Panc1 (cell line): ENCODE data around the gene CEP41.

Source experiments
- CTCF ChIP-seq: fragments of 450-650 bp; IDR thresholded peaks from 2 replicates; pipeline ENCODE4 v1.5.1; 2017; ENCODE audit warnings: mild to moderate bottlenecking
- POLR2AphosphoS5 ChIP-seq: IDR thresholded peaks from 2 replicates; pipeline ENCODE4 v1.6.1; 2012; ENCODE audit warnings: mild to moderate bottlenecking, low read depth, low read length, moderate library complexity
- SIN3A ChIP-seq: IDR thresholded peaks from 2 replicates; pipeline ENCODE4 v1.6.1; 2012; ENCODE audit warnings: low read depth, mild to moderate bottlenecking, low read length, moderate library complexity, borderline replicate concordance; ENCODE audit not compliant: insufficient read depth
- TCF7L2 ChIP-seq: IDR thresholded peaks from 2 replicates; pipeline ENCODE4 v1.6.1; 2011; ENCODE audit warnings: mild to moderate bottlenecking, low read depth, low read length, inconsistent platforms
- TF ChIP-seq, protein P1 (sequence below), 2 experiments: IDR thresholded peaks; 2 replicates each; pipeline ENCODE4 v1.6.1; 2011 to 2012; ENCODE audit warnings: low read depth in 2 of 2, control low read depth in 1 of 2, low read length in 1 of 2, mild to moderate bottlenecking in 1 of 2, moderate library complexity in 1 of 2; ENCODE audit not compliant: insufficient read depth in 1 of 2

DNA sequence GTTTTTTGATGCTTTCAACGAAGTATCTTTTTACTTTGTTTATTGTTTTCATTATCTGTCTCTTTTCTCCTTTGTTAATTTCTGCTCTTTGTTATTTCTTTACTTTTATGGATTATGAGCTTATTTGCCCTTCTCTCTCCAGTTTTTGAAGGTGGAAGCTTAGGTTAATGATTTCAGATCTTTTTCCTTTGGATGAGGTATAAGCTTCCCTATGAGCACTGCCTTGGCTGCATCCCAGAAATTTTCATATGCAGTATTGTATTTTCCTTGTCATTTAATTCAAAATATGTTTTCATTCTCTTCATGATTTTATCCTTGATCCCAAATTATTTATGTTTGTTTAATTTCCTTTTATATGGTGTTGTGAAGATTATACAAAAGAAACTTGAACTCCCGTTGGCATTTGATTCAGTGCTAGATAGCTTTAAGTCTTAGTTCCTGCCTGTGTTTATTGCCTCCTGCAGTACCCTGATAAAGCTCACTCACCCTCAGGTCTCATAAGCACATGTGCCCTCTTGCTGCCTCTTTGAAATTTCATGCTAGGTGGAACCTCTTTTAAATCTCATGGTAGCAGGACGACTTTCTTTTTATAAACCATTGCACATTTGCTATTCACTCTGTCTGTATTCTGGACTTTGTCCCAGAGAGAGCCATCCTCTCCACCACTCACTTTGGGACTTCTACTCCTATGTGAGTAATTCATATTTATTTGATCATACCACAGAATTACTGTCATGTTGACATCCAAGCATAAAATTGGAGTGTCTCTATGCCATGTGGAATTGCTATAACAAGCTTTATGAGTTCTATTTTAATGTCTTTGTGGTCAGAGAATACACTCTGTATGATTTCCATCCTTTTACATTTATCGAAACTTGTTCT is 23.0 kb upstream of the CEP41 start:
- TF ChIP-seq CTCF, result no peak
- no peak for TF ChIP-seq POLR2AphosphoS5
- no peak for TF ChIP-seq SIN3A
- TF ChIP-seq, protein P1, sequence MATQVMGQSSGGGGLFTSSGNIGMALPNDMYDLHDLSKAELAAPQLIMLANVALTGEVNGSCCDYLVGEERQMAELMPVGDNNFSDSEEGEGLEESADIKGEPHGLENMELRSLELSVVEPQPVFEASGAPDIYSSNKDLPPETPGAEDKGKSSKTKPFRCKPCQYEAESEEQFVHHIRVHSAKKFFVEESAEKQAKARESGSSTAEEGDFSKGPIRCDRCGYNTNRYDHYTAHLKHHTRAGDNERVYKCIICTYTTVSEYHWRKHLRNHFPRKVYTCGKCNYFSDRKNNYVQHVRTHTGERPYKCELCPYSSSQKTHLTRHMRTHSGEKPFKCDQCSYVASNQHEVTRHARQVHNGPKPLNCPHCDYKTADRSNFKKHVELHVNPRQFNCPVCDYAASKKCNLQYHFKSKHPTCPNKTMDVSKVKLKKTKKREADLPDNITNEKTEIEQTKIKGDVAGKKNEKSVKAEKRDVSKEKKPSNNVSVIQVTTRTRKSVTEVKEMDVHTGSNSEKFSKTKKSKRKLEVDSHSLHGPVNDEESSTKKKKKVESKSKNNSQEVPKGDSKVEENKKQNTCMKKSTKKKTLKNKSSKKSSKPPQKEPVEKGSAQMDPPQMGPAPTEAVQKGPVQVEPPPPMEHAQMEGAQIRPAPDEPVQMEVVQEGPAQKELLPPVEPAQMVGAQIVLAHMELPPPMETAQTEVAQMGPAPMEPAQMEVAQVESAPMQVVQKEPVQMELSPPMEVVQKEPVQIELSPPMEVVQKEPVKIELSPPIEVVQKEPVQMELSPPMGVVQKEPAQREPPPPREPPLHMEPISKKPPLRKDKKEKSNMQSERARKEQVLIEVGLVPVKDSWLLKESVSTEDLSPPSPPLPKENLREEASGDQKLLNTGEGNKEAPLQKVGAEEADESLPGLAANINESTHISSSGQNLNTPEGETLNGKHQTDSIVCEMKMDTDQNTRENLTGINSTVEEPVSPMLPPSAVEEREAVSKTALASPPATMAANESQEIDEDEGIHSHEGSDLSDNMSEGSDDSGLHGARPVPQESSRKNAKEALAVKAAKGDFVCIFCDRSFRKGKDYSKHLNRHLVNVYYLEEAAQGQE (IDR thresholded peaks at IDR 0.05; ENCODE audit: insufficient read depth in 1 of 2, low read depth in 2 of 2, low read length in 1 of 2), result no peak
- TF ChIP-seq TCF7L2, result no peak
